Mesothelial cell of epicardium (in vitro differentiated cells): Measurements from ENCODE around the gene APC2. TPM values are rescaled to one million over a fixed set of nuclear protein-coding genes. Genes with fewer than 3 reads are reported as not detected.

Source experiments
- DNase-seq, 2 experiments: peaks; one replicate each; pipeline ENCODE4 v3.0.0; 2021; ENCODE audit warnings: low spot score in 2 of 2; ENCODE audit not compliant: unreplicated experiment in 2 of 2
- H3K27ac Mint-ChIP-seq: 2 replicates; pipeline ENCODE4 v1.8.0; 2021; ENCODE audit warnings: mixed read lengths
- H3K27me3 Mint-ChIP-seq: 2 replicates; pipeline ENCODE4 v1.8.0; 2021; ENCODE audit warnings: low read depth, mixed read lengths
- H3K36me3 Mint-ChIP-seq: 2 replicates; pipeline ENCODE4 v1.8.0; 2021; ENCODE audit warnings: mixed read lengths
- H3K4me1 Mint-ChIP-seq: 2 replicates; pipeline ENCODE4 v1.8.0; 2021; ENCODE audit warnings: mixed read lengths
- H3K4me3 Mint-ChIP-seq: 2 replicates; pipeline ENCODE4 v1.8.0; 2021; ENCODE audit warnings: mild to moderate bottlenecking, moderate library complexity, mixed read lengths
- H3K9me3 Mint-ChIP-seq: 2 replicates; pipeline ENCODE4 v1.8.0; 2021; ENCODE audit warnings: mixed read lengths
- CTCF ChIP-seq: fragments of 200-600 bp; sonication (generic); IDR thresholded peaks from one replicate; pipeline ENCODE4 v1.5.0; 2021; ENCODE audit warnings: antibody characterized with exemption; ENCODE audit not compliant: unreplicated experiment
- total RNA-seq: library from RNA; stranded (reverse); gene quantifications from 3 replicates; pipeline ENCODE4 v1.2.1, GENCODE V29; 2021

Gene APC2
- total RNA-seq = 2.3 to 2.8 TPM (median 2.4 TPM) in 3 replicates

- Mint-ChIP-seq H3K27me3 (peaks cover 81% of the 10 kb centered on the region), H3K9me3 (no peaks in the 10 kb centered on the region), H3K27ac (no peak within 1 kb of the TSS), H3K4me1 (peaks cover 2% of the 10 kb centered on the region), H3K4me3 (no peak within 1 kb of the TSS), H3K36me3 (no peaks in the 10 kb centered on the region)
- DNase-seq = no peak
- no peak for TF ChIP-seq CTCF
Measured at GRCh38 chr19:1449467-1450442, at the start of gene APC2. TSS of gene APC2 (plus strand) at chr19:1450121. CDS start at chr19:1453002, 2,881 bp downstream.

- Mint-ChIP-seq H3K27ac (no peak overlapping the region), H3K27me3 (no peaks in the 10 kb centered on the region), H3K4me1 (peaks cover 8% of the 10 kb centered on the region), H3K9me3 (no peaks in the 10 kb centered on the region), H3K4me3 (peak overlapping the region; percentile 68), H3K36me3 (peaks cover 3% of the 10 kb centered on the region)
- TF ChIP-seq CTCF = no peak
- no peak for DNase-seq
Measured at GRCh38 chr19:1400281-1401137, 49.4 kb upstream of the APC2 start.

GRCh38 chr19:1401138-1401888 lies 48.6 kb upstream of the APC2 start, which contains the start of gene GAMT:
TSS of gene GAMT (minus strand) at chr19:1401542. CDS start at chr19:1401476, 66 bp downstream.
- Mint-ChIP-seq H3K4me1 (peaks cover 8% of the 10 kb centered on the region), H3K9me3 (no peaks in the 10 kb centered on the region), H3K27ac (no peak within 1 kb of the TSS), H3K27me3 (no peaks in the 10 kb centered on the region), H3K36me3 (peaks cover 3% of the 10 kb centered on the region), H3K4me3 (peak within 1 kb of the TSS; percentile 68)
- no peak for DNase-seq
- TF ChIP-seq CTCF = no peak

- no peak for TF ChIP-seq CTCF
- H3K9me3 Mint-ChIP-seq = no peaks in the 10 kb centered on the region
- no peaks in the 10 kb centered on the region for H3K27me3 Mint-ChIP-seq
- H3K27ac Mint-ChIP-seq = no peak overlapping the region
- DNase-seq = no peak
- peaks cover 12% of the 10 kb centered on the region for H3K4me1 Mint-ChIP-seq
- H3K4me3 Mint-ChIP-seq = peak overlapping the region; percentile 56
- H3K36me3 Mint-ChIP-seq = peaks cover 3% of the 10 kb centered on the region
Measured at GRCh38 chr19:1401889-1402217, 48.1 kb upstream of the APC2 start.

GRCh38 chr19:1402411-1403070 lies 47.4 kb upstream of the APC2 start:
- Mint-ChIP-seq H3K4me3 (peak overlapping the region; percentile 64), H3K27me3 (no peaks in the 10 kb centered on the region), H3K4me1 (peaks cover 12% of the 10 kb centered on the region), H3K27ac (no peak overlapping the region), H3K36me3 (peaks cover 1% of the 10 kb centered on the region), H3K9me3 (no peaks in the 10 kb centered on the region)
- DNase-seq = no peak
- TF ChIP-seq CTCF = no peak
